Omental fat pad (tissue), 4 donors: ENCODE results near the gene ADGRE3. TPM values are rescaled to one million over a fixed set of nuclear protein-coding genes. Genes with fewer than 3 reads are reported as not detected.

Source experiments
- ATAC-seq: fragments of 150-250 bp; one replicate; pipeline ENCODE4 v1.9.1; 2016; ENCODE audit warnings: mild to moderate bottlenecking, moderate library complexity; ENCODE audit not compliant: low FRiP score
- DNase-seq: peaks from one replicate; pipeline ENCODE4 v3.0.0-alpha.2; 2019; ENCODE audit warnings: low spot score
- CTCF ChIP-seq, 3 donors: fragments of 450-650 bp; IDR thresholded peaks; one replicate each; pipeline ENCODE4 v1.5.1; 2016 to 2017; ENCODE audit warnings: antibody characterized with exemption in 3 of 3, mild to moderate bottlenecking in 3 of 3, moderate library complexity in 2 of 3
- total RNA-seq, 4 donors: library from RNA; depleted of rRNA; stranded (reverse); fragments of >200 nt; gene quantifications; one replicate each; pipeline ENCODE4 v1.1.0, GENCODE V29; 2016

Gene ADGRE3
- total RNA-seq, 4 donors from 2014 or later: 0.24 to 7.1 TPM; not detected in 2

GRCh38 chr19:14672188-14672872 is 2.3 kb downstream of the ADGRE3 start:
- no peak for TF ChIP-seq CTCF (IDR thresholded peaks at IDR 0.05)
- DNase-seq (no peak), ATAC-seq (no peak)

GRCh38 chr19:14670408-14670807 is 4.2 kb downstream of the ADGRE3 start:
- ATAC-seq (no peak), DNase-seq (no peak)
- no peak for TF ChIP-seq CTCF (IDR thresholded peaks at IDR 0.05)

- no peak for TF ChIP-seq CTCF (IDR thresholded peaks at IDR 0.05)
- ATAC-seq (no peak), DNase-seq (no peak)
Measured at GRCh38 chr19:14669940-14670339, 4.7 kb downstream of the ADGRE3 start.

- ATAC-seq (no peak), DNase-seq (no peak)
- TF ChIP-seq CTCF (IDR thresholded peaks at IDR 0.05): no peak
Measured at GRCh38 chr19:14661372-14661924, 13.2 kb downstream of the ADGRE3 start.

- TF ChIP-seq CTCF (IDR thresholded peaks at IDR 0.05): no peak
- no peak for ATAC-seq
- DNase-seq: no peak
Measured at GRCh38 chr19:14659874-14660489, 14.7 kb downstream of the ADGRE3 start.

GRCh38 chr19:14655726-14656125 is 18.9 kb downstream of the ADGRE3 start:
- no peak for DNase-seq
- TF ChIP-seq CTCF (IDR thresholded peaks at IDR 0.05): no peak
- ATAC-seq: no peak
